Stimulated activated CD8-positive, alpha-beta memory T cell treated with anti-CD3 and anti-CD28 coated beads, Interleukin-12 subunit alpha, Interleukin-12 subunit beta, amount 100 ng/mL, for 24 hours (primary cell): Measurements from ENCODE around the gene OR2W1.

Experiments
- DNase-seq: peaks from one replicate; pipeline ENCODE4 v3.0.0-alpha.2; 2020; ENCODE audit errors: extremely low read depth

OR2W1 gene

DNA sequence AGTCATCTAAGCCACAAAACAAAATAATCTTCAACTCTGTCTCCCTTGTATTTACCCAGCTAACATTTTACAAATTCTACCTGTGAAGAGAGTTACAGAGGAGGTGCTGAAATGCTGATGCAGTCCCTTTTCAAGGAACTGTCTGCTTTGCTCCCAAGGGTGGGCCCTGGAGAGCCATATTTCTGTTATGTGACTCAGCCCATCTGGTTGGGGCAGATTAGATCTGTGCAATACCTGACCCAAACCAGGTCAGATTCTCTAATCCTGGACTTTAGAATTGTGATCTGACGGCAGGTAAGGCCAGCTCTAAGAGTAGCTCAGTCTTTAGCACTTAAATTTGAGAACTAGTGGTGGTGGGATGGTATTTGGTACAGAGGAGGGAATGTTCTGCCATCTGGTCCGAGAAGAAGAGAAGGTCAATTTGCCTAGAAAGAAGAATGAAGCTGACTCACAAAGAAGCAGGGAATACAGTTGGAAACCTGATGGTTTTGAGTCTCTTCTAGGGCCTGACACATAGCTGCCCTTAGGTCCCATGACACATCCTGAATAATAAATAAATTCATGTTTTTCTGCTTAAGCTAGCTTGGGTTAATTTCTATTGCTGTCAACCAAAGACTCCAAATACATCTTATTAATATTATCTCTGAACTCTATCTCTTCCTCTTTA lies 48.0 kb downstream of the OR2W1 start:
- no peak for DNase-seq

DNA sequence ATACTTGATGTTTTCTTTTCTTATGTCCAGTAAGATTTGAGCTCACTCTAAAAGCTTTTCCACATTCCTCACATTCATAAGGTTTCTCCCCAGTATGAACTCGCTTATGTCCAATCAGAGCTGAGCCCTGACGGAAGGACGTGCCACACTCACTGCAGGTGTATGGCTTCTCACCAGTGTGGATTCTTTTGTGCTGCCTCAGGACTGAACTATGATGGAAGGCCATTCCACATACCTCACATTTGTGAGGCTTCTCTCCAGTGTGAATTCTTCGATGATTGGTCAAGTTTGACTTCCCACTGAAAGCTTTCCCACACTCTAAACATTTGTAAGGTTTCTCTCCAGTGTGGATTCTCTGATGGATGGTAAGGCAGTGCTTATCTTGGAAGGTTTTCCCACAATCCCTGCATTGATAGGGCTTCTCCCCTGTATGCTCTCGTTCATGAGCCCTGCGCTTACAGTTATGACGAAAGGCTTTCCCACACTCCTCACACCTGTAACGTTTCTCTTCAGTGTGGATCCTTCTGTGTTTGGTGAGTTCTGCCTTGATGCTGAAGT lies 49.8 kb downstream of the OR2W1 start:
- DNase-seq: no peak
